ENCODE results near the gene TRPM4.
"Not testable (repeated sequence)": the region's sequence is repeated elsewhere in the genome, so short reads cannot be mapped to it uniquely, and the experiment has no call there.

Gene TRPM4

GRCh38 chr19:49157445-49158224 lies at the start of gene TRPM4:
TRPM4 (plus strand) TSS chr19:49157792; CDS start chr19:49157867, 75 bp downstream.
- DNase-seq (ENCODE audit: extremely low read depth in 1 of 2, low read depth in 1 of 2) = no peak

DNA sequence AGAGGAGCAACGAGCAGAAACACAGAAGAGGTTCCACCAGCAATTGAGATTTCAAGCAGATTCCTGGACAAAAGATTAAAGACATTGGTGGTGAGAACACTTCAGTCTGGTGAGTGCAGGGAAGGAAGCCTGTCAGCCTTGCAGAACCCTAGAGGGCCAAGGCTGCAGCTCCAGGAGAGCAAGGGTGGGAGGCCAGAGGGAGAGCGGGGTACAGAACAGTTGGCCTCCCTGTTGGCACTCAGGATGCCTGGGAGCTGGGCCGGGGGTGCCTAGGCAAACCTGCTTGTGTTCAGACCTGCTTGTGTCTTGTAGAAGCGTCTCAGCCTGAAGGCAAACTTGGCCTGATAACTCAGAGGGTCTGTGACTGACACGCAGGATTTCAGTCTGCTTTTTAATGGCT lies 48.5 kb upstream of the TRPM4 start:
- no peak for DNase-seq (ENCODE audit: extremely low read depth in 1 of 2, low read depth in 1 of 2)

DNA sequence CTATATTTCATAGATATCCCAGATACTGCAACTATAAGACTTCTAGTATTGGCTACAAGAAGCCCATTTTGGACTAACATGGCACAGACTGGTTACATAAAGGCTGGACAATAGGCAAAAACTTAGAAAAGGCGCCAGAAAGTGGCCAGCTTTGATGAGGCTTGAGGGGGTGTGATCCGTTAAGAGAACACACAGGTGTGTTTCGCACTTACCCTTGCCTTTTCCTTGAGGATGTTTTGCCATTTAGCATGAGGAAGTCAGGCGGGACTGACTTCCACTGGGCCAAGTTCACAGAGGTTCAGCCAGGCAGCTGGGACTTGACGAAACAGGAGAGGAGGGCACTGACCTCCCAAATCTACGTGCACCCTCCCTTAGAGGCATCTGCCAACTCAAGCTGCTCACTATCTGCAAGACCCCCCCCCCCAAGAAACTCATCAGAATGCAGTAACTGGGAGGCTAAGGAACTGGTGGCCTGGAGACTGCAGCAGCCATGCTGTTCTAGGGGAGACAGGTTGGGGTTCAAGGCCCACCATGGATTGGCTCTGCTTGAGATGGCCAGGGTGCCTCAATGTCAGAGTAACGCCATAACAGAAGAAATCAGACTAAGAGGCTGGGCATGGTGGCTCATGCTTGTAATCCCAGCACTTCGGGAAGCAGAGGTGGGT lies 47.9 kb upstream of the TRPM4 start:
- DNase-seq (ENCODE audit: extremely low read depth in 1 of 2, low read depth in 1 of 2) = no peak

- no peak for DNase-seq (ENCODE audit: extremely low read depth in 1 of 2, low read depth in 1 of 2)
These were observed 47.0 kb upstream of the TRPM4 start for GRCh38 chr19:49110567-49110966.

GRCh38 chr19:49111218-49111998 lies 46.2 kb upstream of the TRPM4 start:
- no peak for DNase-seq (ENCODE audit: extremely low read depth in 1 of 2, low read depth in 1 of 2)

- DNase-seq (ENCODE audit: extremely low read depth in 1 of 2, low read depth in 1 of 2) = peak in 1 of 2 donors; percentile 64
These were observed 43.6 kb upstream of the TRPM4 start, which contains the start of gene LIN7B for GRCh38 chr19:49113762-49114629. LIN7B (plus strand) TSS chr19:49114370; CDS start chr19:49114405, 35 bp downstream.

- DNase-seq (ENCODE audit: extremely low read depth in 1 of 2, low read depth in 1 of 2) = peak in 1 of 2 donors; percentile 28
These were observed 42.8 kb upstream of the TRPM4 start for GRCh38 chr19:49114630-49115363.

GRCh38 chr19:49116544-49116943 lies 41.0 kb upstream of the TRPM4 start:
- DNase-seq (ENCODE audit: extremely low read depth in 1 of 2, low read depth in 1 of 2) = no peak

- no peak for DNase-seq (ENCODE audit: extremely low read depth in 1 of 2, low read depth in 1 of 2)
These were observed 39.7 kb upstream of the TRPM4 start for GRCh38 chr19:49117677-49118564.

GRCh38 chr19:49118565-49119410 lies 38.8 kb upstream of the TRPM4 start, which contains the start of gene C19orf73:
C19orf73 (minus strand) TSS chr19:49119143; CDS start chr19:49119022, 121 bp downstream.
- DNase-seq (ENCODE audit: extremely low read depth in 1 of 2, low read depth in 1 of 2) = peak; percentile 86 to 92

GRCh38 chr19:49119411-49120324 lies 37.9 kb upstream of the TRPM4 start, which contains the start of gene PPFIA3:
PPFIA3 (plus strand) TSS chr19:49119544; CDS start chr19:49127874, 8,330 bp downstream.
- DNase-seq (ENCODE audit: extremely low read depth in 1 of 2, low read depth in 1 of 2) = no peak

GRCh38 chr19:49120325-49120683 lies 37.3 kb upstream of the TRPM4 start:
- no peak for DNase-seq (ENCODE audit: extremely low read depth in 1 of 2, low read depth in 1 of 2)

GRCh38 chr19:49120868-49121267 lies 36.7 kb upstream of the TRPM4 start:
- no peak for DNase-seq (ENCODE audit: extremely low read depth in 1 of 2, low read depth in 1 of 2)

DNA sequence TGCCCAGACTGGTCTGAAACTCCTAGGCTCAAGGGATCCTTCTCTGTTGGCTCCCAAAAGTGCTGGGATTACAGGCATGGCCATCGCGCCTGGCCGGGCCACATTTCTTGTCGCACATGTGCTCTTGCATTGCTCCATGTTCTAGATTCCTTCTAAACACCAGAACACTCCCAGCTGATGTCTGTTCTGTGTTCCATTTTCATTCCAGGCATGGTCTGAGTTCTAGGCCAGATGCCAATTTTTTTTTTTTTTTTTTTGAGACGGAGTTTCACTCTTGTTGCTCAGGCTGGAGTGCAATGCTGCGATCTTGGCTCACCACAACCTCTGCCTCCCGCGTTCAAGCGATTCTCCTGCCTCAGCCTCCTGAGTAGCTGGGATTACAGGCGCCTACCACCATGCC lies 35.8 kb upstream of the TRPM4 start:
- DNase-seq (ENCODE audit: extremely low read depth in 1 of 2, low read depth in 1 of 2) = not testable (repeated sequence)

DNA sequence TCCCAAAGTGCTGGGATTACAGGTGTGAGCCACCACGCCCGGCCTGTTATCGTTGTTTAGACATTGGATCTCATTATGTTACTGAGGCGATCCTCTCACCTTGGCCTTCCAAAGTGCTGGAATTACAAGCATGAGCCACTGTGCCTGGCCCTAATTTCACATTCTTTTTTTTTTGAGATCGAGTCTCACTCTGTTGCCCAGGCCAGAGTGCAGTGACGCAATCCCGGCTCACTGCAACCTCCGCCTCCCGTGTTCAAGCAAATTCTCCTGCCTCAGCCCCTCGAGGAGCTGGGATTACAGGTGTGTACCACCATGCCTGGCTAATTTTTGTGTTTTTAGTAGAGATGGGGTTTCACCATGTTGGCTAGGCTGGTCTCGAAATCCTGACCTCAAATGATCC lies 34.3 kb upstream of the TRPM4 start:
- not testable (repeated sequence) for DNase-seq (ENCODE audit: extremely low read depth in 1 of 2, low read depth in 1 of 2)

- DNase-seq (ENCODE audit: extremely low read depth in 1 of 2, low read depth in 1 of 2) = no peak
These were observed 32.4 kb upstream of the TRPM4 start for GRCh38 chr19:49125025-49125731.
